ENCODE results near the gene NR2E3. TPM values are rescaled to one million over a fixed set of nuclear protein-coding genes. Genes with fewer than 3 reads are reported as not detected.

Gene NR2E3
- total and polyA plus RNA-seq, 5 donors = 0.05 to 0.12 TPM; not detected in 3

GRCh38 chr15:71792521-71792920, 17.8 kb upstream of the NR2E3 start:
- no peak for ATAC-seq
- H3K4me1 ChIP-seq (ENCODE audit: control insufficient read depth, insufficient read depth, low read length) = no peaks in the 10 kb centered on the region
- 28% methylated on average over 2 of the region's 2 CpGs for WGBS
- intact Hi-C loops (cut with DNase I) = no loop called here
- H3K27ac ChIP-seq (ENCODE audit: low read length) = no peak overlapping the region
- H3K4me3 ChIP-seq (ENCODE audit: low read length) = no peak overlapping the region
- no peaks in the 10 kb centered on the region for H3K9me3 ChIP-seq (ENCODE audit: control insufficient read depth, low read length)
- DNase-seq = no peak
- no peaks in the 10 kb centered on the region for H3K27me3 ChIP-seq (ENCODE audit: control insufficient read depth, insufficient read depth)

- Histone ChIP-seq H3K9me3 (ENCODE audit: control insufficient read depth, low read length) (no peaks in the 10 kb centered on the region), H3K27ac (ENCODE audit: low read length) (no peak overlapping the region), H3K4me3 (ENCODE audit: low read length) (no peak overlapping the region), H3K27me3 (ENCODE audit: control insufficient read depth, insufficient read depth) (no peaks in the 10 kb centered on the region), H3K4me1 (ENCODE audit: control insufficient read depth, insufficient read depth, low read length) (no peaks in the 10 kb centered on the region)
- ATAC-seq = no peak
- intact Hi-C loops (cut with DNase I) = no loop called here
- DNase-seq = no peak
- WGBS = 77% methylated on average over 6 of the region's 6 CpGs
Observed at GRCh38 chr15:71798641-71799040, 11.7 kb upstream of the NR2E3 start.

GRCh38 chr15:71800190-71800589, 10.2 kb upstream of the NR2E3 start:
- no peaks in the 10 kb centered on the region for H3K27me3 ChIP-seq (ENCODE audit: control insufficient read depth, insufficient read depth)
- intact Hi-C loops (cut with DNase I) = loop anchor here in 2 of 4 donors (5.0 to 10.0 kb wide), 4 partner anchors 55 to 355 kb away; no protein-coding TSS in a partner anchor

DNA sequence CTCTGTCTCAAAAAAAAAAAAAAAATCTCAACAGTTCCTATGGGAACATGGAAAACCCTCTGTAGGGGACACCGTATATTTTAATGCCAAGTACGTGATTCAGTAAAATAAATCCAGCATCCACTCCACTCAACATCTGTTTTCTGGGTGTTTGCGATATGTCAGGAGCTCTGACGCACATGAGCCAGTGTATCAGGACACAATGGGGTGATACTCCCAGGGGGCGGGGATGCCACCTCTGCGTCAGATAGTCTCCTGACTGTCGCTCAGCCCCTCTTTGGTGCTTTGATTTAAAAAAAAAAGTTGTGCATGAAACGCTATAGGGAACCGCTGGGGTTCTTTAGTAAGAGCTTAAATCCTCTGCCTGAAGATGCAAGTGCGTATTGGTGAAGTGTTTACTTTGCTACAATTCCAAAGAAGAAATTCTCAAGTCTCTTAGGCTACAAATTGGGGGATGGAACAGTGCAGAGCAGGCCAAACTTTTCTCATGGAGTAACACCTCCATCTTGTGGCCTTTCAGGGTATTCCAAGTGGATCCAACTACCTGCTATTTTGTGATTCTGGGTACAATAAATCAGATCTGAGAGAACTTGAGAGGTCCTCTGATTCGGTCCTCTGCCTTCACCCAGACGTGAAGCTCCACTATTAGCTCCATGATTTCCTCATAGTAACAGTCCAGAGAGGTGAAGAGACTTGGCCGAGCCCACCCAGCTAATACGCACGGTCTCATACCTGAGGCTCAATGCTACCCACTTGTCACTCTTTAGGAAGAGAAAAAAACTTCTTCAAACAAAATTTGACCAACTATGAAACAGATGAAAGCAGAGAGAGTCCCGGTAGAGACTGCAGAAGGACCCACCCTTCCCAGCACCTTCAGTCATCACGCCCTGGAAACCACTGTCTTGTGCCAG, 9.3 kb upstream of the NR2E3 start:
- peak; percentile 85 for ATAC-seq
- intact Hi-C loops (cut with DNase I) = loop anchor here in 2 of 4 donors (5.0 to 10.0 kb wide), 4 partner anchors 56 to 356 kb away; no protein-coding TSS in a partner anchor

More at GRCh38 chr15:71800190-71800589, 10.2 kb upstream of the NR2E3 start:
- Histone ChIP-seq H3K9me3 (ENCODE audit: control insufficient read depth, low read length) (no peaks in the 10 kb centered on the region), H3K27ac (ENCODE audit: low read length) (no peak overlapping the region), H3K4me1 (ENCODE audit: control insufficient read depth, insufficient read depth, low read length) (no peaks in the 10 kb centered on the region), H3K4me3 (ENCODE audit: low read length) (no peak overlapping the region)
- 90% methylated on average over 3 of the region's 3 CpGs for WGBS
- ATAC-seq (no peak), DNase-seq (no peak)

GRCh38 chr15:71801935-71802655, 8.3 kb upstream of the NR2E3 start:
- ATAC-seq (no peak), DNase-seq (no peak)
- 93% methylated on average over 24 of the region's 24 CpGs for WGBS
- H3K27ac ChIP-seq (ENCODE audit: low read length) = no peak overlapping the region
- no peaks in the 10 kb centered on the region for H3K4me1 ChIP-seq (ENCODE audit: control insufficient read depth, insufficient read depth, low read length)
- no peaks in the 10 kb centered on the region for H3K9me3 ChIP-seq (ENCODE audit: control insufficient read depth, low read length)
- intact Hi-C loops (cut with DNase I) = loop anchor here in 2 of 4 donors (5.0 to 10.0 kb wide), 4 partner anchors 57 to 357 kb away; no protein-coding TSS in a partner anchor
- H3K27me3 ChIP-seq (ENCODE audit: control insufficient read depth, insufficient read depth) = no peaks in the 10 kb centered on the region
- H3K4me3 ChIP-seq (ENCODE audit: low read length) = no peak overlapping the region

More for the DNA sequence above, 9.3 kb upstream of the NR2E3 start:
- Histone ChIP-seq H3K4me3 (ENCODE audit: low read length) (no peak overlapping the region), H3K27me3 (ENCODE audit: control insufficient read depth, insufficient read depth) (no peaks in the 10 kb centered on the region), H3K9me3 (ENCODE audit: control insufficient read depth, low read length) (no peaks in the 10 kb centered on the region), H3K27ac (ENCODE audit: low read length) (no peak overlapping the region), H3K4me1 (ENCODE audit: control insufficient read depth, insufficient read depth, low read length) (no peaks in the 10 kb centered on the region)
- 55% methylated on average over 17 of the region's 17 CpGs for WGBS
- DNase-seq = no peak

GRCh38 chr15:71802770-71803169, 7.6 kb upstream of the NR2E3 start:
- no peaks in the 10 kb centered on the region for H3K27me3 ChIP-seq (ENCODE audit: control insufficient read depth, insufficient read depth)
- H3K27ac ChIP-seq (ENCODE audit: low read length) = no peak overlapping the region
- peaks cover 2% of the 10 kb centered on the region for H3K4me1 ChIP-seq (ENCODE audit: control insufficient read depth, insufficient read depth, low read length)
- DNase-seq (no peak), ATAC-seq (no peak)
- H3K9me3 ChIP-seq (ENCODE audit: control insufficient read depth, low read length) = no peaks in the 10 kb centered on the region
- intact Hi-C loops (cut with DNase I) = loop anchor here in 2 of 4 donors (5.0 to 10.0 kb wide), 4 partner anchors 58 to 358 kb away; no protein-coding TSS in a partner anchor
- no peak overlapping the region for H3K4me3 ChIP-seq (ENCODE audit: low read length)
- 65% methylated on average over 21 of the region's 21 CpGs for WGBS

GRCh38 chr15:71804226-71804625, 6.1 kb upstream of the NR2E3 start:
- Histone ChIP-seq H3K4me1 (ENCODE audit: control insufficient read depth, insufficient read depth, low read length) (peaks cover 2% of the 10 kb centered on the region), H3K9me3 (ENCODE audit: control insufficient read depth, low read length) (no peaks in the 10 kb centered on the region), H3K27me3 (ENCODE audit: control insufficient read depth, insufficient read depth) (no peaks in the 10 kb centered on the region), H3K27ac (ENCODE audit: low read length) (no peak overlapping the region), H3K4me3 (ENCODE audit: low read length) (no peak overlapping the region)
- ATAC-seq (no peak), DNase-seq (no peak)
- WGBS = 54% methylated on average over 5 of the region's 5 CpGs
- intact Hi-C loops (cut with DNase I) = loop anchor here in 2 of 4 donors (5.0 to 10.0 kb wide), 4 partner anchors 59 to 359 kb away; no protein-coding TSS in a partner anchor

DNA sequence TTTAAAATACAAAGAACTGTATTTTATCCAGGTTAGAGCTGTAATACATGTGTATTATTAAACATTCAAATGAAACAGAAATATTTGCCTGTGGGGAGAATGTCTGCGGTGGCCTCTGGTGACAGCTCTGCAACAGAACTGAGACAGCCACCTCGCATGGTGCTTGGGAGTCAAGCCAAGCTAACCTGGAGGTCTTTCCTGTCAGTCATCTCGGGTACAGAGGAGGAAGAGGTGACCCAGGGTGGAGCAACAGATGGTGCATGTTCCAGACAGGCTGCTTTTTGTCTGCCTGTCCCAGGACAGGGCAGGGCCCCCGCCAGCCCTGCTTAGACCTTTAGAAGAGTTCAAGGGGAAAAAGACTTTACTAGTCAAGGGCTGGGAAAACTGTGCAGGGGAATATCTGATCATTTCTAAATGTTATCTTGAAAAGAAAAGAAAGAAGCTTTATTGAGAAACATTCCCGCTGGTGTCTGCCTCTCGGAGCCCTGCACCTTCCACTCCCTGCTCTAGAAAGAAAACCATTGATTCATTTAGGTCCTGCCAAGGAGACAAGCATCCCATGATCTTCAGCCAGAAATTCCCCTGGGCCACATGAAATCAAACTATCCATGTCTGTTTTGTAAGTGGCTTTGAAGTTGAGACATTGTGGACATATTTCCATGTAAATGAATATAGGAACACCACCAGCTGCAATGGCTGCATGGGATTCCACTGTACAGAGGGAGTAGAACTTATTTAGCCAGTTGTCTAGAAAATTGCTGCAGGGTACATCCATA, 5.5 kb upstream of the NR2E3 start:
- intact Hi-C loops (cut with DNase I) = loop anchor here in 2 of 4 donors (5.0 to 10.0 kb wide), 4 partner anchors 60 to 360 kb away; no protein-coding TSS in a partner anchor
- Histone ChIP-seq H3K4me3 (ENCODE audit: low read length) (no peak overlapping the region), H3K9me3 (ENCODE audit: control insufficient read depth, low read length) (no peaks in the 10 kb centered on the region), H3K4me1 (ENCODE audit: control insufficient read depth, insufficient read depth, low read length) (peaks cover 2% of the 10 kb centered on the region), H3K27ac (ENCODE audit: low read length) (no peak overlapping the region), H3K27me3 (ENCODE audit: control insufficient read depth, insufficient read depth) (no peaks in the 10 kb centered on the region)
- DNase-seq (no peak), ATAC-seq (no peak)
- WGBS = 60% methylated on average over 6 of the region's 6 CpGs

DNA sequence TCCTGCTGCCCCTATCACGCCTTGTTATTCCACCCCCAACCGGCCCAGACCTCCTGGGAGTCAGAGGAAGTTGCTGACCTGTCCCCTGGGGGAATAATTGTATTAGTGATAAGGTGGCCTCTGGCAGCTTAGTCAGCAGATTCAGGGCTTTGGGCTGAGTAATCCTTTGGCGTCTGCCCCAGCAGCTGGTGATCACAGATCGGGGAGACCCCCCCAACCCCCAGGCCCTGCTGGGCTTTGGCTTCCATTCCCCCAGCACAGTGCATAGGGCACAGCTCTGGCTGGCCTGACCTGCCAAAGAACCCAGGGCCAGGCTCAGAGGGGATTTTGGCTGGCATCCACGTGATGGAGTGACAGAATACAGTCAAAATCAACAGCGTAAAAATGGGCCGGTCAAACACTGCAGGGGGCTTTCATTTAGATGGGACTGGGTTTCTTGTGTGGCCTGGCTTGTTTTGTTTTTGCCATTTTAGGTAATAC, 3.9 kb upstream of the NR2E3 start:
- WGBS = 40% methylated on average over 7 of the region's 7 CpGs
- H3K27me3 ChIP-seq (ENCODE audit: control insufficient read depth, insufficient read depth) = no peaks in the 10 kb centered on the region
- no peaks in the 10 kb centered on the region for H3K9me3 ChIP-seq (ENCODE audit: control insufficient read depth, low read length)
- DNase-seq (no peak), ATAC-seq (no peak)
- H3K27ac ChIP-seq (ENCODE audit: low read length) = no peak overlapping the region
- peaks cover 2% of the 10 kb centered on the region for H3K4me1 ChIP-seq (ENCODE audit: control insufficient read depth, insufficient read depth, low read length)
- intact Hi-C loops (cut with DNase I) = loop anchor here in 2 of 4 donors (10.0 kb wide), 3 partner anchors 62 to 362 kb away; no protein-coding TSS in a partner anchor
- no peak overlapping the region for H3K4me3 ChIP-seq (ENCODE audit: low read length)

GRCh38 chr15:71807125-71807629, 3.2 kb upstream of the NR2E3 start:
- Histone ChIP-seq H3K4me1 (ENCODE audit: control insufficient read depth, insufficient read depth, low read length) (peaks cover 2% of the 10 kb centered on the region), H3K27ac (ENCODE audit: low read length) (no peak overlapping the region), H3K27me3 (ENCODE audit: control insufficient read depth, insufficient read depth) (no peaks in the 10 kb centered on the region), H3K4me3 (ENCODE audit: low read length) (no peak overlapping the region), H3K9me3 (ENCODE audit: control insufficient read depth, low read length) (no peaks in the 10 kb centered on the region)
- intact Hi-C loops (cut with DNase I) = loop anchor here in 2 of 4 donors (10.0 kb wide), 3 partner anchors 62 to 362 kb away; no protein-coding TSS in a partner anchor
- WGBS = 71% methylated on average over 15 of the region's 15 CpGs
- DNase-seq = no peak
- no peak for ATAC-seq

Measured in right cardiac atrium (tissue), 5 donors.